Frontal cortex (tissue), 4 donors: ENCODE measurements around the gene RGR. TPM values are rescaled to one million over a fixed set of nuclear protein-coding genes. Genes with fewer than 3 reads are reported as not detected.

Experiments used
- DNase-seq, 2 donors: peaks; one replicate each; pipeline ENCODE4 v3.0.0; 2012; ENCODE audit warnings: low spot score in 2 of 2
- FAIRE-seq: peaks from 2 replicates; lab custom pipeline; 2012; peaks lifted over from hg19 to GRCh38; lab: Jason Lieb, UNC
- total RNA-seq: library from RNA; depleted of rRNA; stranded (reverse); fragments of >200 nt; gene quantifications from one replicate; pipeline ENCODE4 v1.2.3, GENCODE V29; 2014
- donor health status: control.
- donor health status: control.
- donor health status: control.

The RGR gene
- total RNA-seq, 1 donor from 2014 or later: not detected

DNA sequence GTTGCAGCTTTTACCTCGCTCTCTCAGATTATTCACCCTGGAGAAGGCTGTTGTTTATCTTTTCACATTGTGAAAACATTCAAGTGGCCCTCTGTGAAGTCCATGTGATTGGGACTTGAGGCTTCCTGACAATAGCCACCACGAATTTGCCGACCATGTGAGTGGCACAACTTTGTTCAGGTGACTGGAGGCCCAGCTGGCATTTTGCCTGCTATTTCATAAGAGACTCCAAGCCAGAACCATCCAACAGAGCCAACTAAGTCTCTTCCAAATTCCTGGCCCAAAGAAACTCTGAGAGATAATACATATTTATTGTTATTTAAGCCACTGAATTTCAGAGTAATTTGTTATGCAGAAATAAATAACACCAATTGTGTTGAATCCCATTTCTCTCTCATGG, 45.4 kb downstream of the RGR start:
- DNase-seq: no peak
- no peak for FAIRE-seq

DNA sequence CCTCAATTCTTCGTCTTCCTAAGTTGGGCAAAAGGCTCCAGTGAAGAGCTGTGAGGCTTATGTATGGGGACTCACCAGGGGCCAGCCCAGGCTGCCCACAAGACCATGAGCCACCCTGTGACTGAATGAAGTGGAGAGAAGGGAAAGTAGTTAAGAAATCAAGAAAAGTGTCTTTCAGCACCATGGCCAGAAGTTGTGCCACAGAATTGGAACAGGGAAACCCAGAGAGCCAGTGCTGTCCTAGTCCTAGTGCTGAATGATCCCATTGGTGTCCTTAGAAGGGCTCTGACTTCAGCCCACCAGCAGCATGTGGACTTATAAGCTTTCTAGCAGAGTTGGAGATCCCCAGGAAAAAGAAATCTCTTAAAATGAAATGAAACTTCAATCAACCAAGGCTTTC, 46.5 kb downstream of the RGR start:
- FAIRE-seq (no peak), DNase-seq (no peak)

DNA sequence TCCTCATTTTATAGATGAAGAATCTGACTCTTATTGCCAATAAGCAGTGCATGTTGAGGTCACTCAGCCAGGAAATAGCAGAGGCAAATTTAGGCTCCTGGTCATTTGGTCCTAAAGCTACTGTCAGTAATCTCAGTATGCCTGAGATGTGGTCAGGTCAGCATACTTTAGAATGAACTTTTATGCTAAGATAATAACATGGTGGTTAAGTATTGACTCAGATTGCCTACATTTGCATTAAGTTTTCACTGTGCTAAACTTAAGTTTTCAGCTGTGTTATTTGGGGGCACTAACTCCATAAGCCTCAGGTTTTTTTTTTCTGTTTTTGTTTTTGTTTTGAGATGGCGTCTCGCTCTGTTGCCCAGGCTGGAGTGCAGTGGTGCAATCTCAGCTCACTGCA, 47.6 kb downstream of the RGR start:
- FAIRE-seq: no peak
- no peak for DNase-seq

DNA sequence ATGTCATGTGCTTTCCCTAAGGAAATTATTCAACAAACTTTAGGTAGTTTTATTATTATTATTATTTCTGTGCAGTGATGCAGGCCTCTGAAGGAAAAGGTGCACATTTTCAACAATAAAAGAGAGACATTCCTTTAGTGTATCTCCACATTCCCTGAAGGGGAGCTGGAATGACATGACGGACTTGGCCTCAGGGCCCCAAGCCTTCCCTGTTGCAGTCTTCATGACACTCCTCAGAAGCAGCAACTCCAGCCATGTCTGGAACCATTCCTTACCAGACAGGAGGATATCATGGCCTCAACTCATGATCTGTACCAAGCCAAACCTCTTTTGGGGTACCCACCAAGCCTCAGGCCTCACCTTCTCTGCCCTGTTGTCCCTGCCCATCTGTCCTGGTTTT, 48.3 kb downstream of the RGR start:
- FAIRE-seq (no peak), DNase-seq (no peak)

DNA sequence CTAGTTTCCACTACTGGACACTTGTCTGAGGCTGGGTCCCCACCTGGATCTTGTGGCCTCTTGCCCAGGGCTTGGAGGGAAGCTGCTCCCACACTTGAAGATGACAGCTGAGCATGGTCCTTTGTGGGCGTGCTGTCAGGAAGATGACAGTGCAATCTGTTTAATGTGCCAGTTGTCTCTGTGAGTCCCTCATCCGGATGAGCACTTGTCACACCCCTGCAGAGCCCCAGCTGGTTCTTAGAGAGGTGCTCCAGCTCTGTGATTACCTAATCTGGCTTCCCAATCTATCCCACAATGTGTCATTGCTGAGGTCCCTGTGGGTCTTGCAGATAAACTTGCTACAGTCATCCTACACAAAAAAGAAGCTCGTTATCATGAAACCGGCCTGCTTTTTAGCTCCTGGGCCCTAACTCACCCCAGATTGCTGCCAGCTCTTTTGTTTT, 48.7 kb downstream of the RGR start:
- FAIRE-seq (no peak), DNase-seq (peak in 1 of 2 donors; percentile 9)

DNA sequence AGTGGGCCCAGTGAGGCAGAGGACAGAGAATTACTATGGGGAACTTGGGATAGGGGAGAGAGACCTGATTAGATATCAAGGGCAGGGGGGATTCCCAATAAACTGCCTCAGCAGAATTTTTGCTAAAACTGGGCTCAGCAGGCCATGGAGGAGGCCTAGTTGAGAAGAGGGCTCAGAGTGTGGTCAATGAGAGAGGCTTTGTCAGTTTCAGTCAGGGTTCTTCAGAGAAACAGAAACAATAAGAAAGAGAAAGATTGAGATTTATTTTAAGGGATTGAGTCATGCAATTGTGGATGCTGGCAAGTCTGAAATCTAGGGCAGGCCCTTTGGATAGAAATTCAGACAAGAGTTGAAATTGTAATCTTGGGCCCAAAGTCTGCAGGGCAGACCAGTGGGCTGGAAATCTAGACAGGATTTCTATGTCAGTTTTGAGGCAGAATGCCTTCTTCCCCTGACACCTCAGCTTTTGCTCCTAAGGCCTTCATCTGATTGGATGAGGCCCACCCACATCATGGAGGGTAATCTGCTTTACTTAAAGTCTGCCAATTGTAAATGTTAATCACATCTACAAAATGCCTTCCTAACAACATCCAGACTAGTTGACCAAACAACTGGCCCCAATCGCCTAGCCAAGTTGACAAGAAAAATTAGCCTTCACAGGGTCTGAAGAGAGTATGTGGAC, 50.1 kb downstream of the RGR start:
- DNase-seq (no peak), FAIRE-seq (no peak)

DNA sequence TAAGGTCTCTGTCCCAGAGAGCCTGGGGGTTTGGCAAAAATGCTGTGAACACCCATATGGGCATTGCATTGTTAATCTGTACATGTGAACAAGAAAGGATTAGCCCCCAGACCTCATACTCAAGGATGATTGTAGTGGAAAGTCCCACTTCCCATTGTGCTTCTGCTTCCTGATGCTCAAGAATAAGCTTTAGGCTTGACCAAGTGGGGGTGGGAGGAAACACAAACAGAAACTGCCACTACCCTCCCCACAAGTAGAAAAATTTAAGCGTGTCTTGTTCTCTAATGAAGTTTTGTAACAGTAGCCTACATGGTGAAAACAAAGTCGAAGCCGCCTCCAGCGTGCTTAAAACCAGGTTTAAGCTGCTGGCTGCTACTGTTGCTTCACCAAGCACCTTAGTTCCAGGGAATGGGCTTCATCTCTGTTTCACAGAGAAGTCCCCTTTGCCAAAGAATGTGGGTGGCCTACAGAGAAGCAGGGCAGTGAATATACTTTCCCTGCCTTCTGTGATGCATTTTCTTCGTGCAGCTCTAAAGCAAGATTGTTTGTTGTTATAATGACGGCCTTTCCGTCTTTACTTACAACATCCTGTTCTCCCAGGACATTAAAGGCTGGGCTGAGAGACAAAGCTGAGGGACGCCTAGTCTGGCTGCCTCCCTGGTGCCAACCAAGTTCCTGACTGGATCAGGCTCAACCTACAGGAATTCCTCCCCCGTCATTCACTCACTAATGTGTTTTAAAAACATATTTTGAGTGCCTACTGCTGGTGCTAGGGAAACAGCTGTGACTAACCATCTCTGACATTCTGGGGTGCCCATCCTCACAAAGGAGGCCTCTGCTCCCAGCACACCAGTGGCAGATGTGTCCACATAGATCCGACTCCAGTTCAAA, 51.5 kb downstream of the RGR start:
- FAIRE-seq (no peak), DNase-seq (peak in 1 of 2 donors; percentile 29)

DNA sequence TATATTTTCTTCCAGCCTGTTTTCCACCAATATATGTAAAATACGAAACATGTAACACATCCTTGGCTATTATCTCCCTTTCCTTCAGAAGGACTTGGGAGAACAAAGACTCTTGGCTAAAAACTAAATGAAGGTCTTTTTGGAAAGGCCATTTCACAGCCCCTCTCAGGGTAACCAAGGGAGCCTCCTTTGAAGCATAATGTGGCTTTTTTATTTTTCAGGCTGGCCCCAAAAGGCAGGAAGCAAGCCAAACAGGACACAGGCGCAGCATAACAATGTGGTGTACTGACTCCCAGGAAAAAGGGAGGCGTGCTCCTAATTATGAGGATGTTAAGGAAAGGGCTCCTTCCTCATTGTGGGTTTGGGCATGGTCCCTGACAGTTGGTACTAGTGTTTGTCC, 53.2 kb downstream of the RGR start:
- FAIRE-seq: no peak
- no peak for DNase-seq

DNA sequence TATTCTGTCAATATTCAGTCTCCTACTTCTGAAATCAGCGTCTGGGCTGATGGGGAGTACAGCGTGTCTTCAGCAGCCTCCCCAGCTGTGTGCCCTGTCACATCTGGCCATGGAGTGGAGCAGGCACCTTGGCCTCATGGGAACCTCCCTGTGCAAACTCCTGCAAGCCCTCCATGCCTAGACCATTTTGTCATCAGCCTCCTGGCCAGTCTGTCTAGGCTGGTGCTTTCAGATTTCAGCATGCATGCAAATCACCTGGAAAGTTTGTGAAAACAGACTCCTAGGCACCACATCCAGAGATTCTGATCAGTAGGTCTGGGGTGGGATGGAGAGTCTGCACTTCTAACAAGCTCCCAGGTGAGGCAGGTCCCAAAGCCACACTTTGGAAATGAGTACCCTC, 57.4 kb downstream of the RGR start:
- DNase-seq (no peak), FAIRE-seq (no peak)

DNA sequence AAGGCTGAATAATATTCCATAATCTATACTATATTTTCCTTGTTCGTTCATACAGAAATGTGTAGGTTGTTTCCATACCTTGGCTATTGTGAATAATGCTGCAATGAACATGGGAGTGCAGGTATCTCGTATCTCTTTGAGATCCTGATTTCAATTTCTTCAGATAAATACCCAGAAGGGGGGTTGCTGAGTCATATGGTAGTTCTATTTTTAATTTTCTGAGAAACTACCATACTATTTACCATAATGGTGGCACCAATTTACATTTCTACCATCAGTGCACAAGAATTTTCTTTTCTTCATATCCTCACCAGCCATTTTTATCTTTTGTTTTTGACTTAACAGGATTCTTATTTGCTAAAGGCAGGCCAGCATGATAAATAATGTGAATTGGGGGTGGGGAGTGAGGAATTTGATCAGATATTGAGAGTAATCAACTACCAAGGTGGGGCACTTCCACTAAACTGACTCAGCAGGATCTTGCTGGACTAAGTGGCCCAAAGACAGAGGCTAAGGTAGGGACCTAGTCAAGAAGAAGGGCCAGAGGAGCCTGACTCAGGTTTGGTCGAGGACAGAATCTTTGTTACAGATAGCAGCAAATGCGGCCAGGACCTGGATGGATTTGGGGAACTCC, 62.0 kb downstream of the RGR start:
- FAIRE-seq: no peak
- DNase-seq: no peak

DNA sequence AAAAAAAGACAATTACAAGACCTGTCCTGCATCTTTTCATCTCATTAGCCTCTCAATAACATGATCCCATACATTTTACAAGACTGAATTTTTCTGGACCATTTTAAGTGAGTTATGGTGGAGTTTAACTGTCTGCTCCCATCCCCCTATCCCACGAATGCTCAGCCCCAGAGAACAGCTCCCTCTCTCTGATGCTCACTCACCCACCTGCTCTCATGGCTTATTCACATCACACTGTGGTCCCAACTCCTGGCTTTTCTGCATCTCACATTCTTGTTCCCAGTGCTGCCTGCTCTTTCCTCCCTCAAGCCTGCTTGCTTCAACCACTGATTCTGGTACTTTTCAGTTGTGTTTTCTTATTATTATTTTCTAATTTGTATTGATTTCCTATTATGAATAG, 63.2 kb downstream of the RGR start:
- DNase-seq (no peak), FAIRE-seq (no peak)

DNA sequence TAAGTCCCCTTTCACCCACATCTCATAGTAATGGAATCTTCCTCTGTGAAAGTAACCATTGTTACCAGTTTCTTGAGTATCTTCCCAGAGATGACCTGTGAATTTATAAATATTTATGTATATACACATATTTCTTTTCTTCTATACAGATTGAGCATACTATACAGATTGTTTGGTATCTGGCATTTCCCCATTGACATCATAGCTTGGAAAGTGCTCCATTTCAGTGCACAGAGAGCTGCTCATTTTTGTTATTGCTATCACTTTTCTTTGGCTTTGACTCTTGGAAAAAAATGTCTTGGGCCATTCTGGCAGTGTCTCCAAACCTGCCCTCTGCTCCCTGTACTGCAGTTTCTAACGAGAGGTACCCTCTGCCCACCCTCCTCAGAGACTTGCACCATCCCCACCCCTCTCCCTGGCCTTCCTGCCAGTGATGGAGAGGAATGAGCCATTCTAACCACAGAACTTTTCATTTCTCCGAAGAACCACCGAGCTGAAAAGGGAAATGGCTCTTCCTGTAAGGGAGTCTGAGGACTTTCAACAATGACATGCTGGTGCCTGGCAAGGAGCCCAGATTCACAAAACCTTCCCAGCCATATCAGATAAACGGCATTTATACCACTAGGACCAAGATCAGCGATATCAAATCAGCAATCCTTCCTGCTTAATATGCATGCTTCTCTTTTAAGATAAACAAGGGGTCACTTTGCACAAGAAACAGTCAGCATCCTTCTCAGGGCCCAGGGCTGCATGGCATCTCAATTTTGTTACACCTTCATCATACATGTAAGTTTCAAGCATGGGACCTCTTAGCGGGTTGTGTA, 63.8 kb downstream of the RGR start:
- DNase-seq (no peak), FAIRE-seq (no peak)

Other genes starting within 250 kb of the RGR start
- gene GHITM, start 105.5 kb upstream of the RGR start, total RNA-seq: 165 TPM
- gene GPR15LG, start 71.3 kb upstream of the RGR start, total RNA-seq: not detected
- 1.6 TPM for gene CDHR1, start 50.5 kb upstream of the RGR start, total RNA-seq
- not detected for gene LRIT2, start 19.5 kb upstream of the RGR start, total RNA-seq
- gene LRIT1, start 3.5 kb upstream of the RGR start, total RNA-seq: not detected
- 90.1 TPM for gene CCSER2, start 83.5 kb downstream of the RGR start, total RNA-seq